ENCODE data around the gene RBM6. TPM values are rescaled to one million over a fixed set of nuclear protein-coding genes. Genes with fewer than 3 reads are reported as not detected.

The RBM6 gene
- total RNA-seq, 1 donor from 2014 or later: 71.5 TPM

- Histone ChIP-seq H3K27me3 (no peaks in the 10 kb centered on the region), H3K9me3 (no peaks in the 10 kb centered on the region), H3K36me3 (peaks cover 3 to 46% of the 10 kb centered on the region in 2 donors), H3K4me3 (no peak overlapping the region), H3K4me1 (peaks cover 27% of the 10 kb centered on the region), H3K27ac (no peak overlapping the region)
- intact Hi-C loops (cut with DNase I): loop anchor here (2.0 to 10.0 kb wide), 2 partner anchors 69 to 155 kb away; partner anchors contain the start of gene LSMEM2
- no peak for DNase-seq (ENCODE audit: extremely low spot score in 2 of 2)
- TF ChIP-seq POLR2AphosphoS5 (IDR thresholded peaks at IDR 0.05; ENCODE audit: insufficient read depth in 1 of 2, low read depth in 1 of 2): no peak
- TF ChIP-seq CTCF (IDR thresholded peaks at IDR 0.05): no peak
- no peak for TF ChIP-seq POLR2A (IDR thresholded peaks at IDR 0.05)
Observed at GRCh38 chr3:50119786-50120185, 179.8 kb downstream of the RBM6 start.

- Histone ChIP-seq H3K36me3 (peaks cover 3 to 38% of the 10 kb centered on the region in 2 donors), H3K27ac (no peak overlapping the region), H3K4me1 (peaks cover 33% of the 10 kb centered on the region), H3K27me3 (no peaks in the 10 kb centered on the region), H3K9me3 (no peaks in the 10 kb centered on the region), H3K4me3 (no peak overlapping the region)
- intact Hi-C loops (cut with DNase I): loop anchor here (2.0 to 10.0 kb wide), 2 partner anchors 68 to 154 kb away; partner anchors contain the start of gene LSMEM2
- no peak for DNase-seq (ENCODE audit: extremely low spot score in 2 of 2)
- TF ChIP-seq POLR2AphosphoS5 (IDR thresholded peaks at IDR 0.05; ENCODE audit: insufficient read depth in 1 of 2, low read depth in 1 of 2): no peak
- no peak for TF ChIP-seq CTCF (IDR thresholded peaks at IDR 0.05)
- no peak for TF ChIP-seq POLR2A (IDR thresholded peaks at IDR 0.05)
Observed at GRCh38 chr3:50120364-50121071, 180.6 kb downstream of the RBM6 start.

GRCh38 chr3:50121072-50122032 lies 181.4 kb downstream of the RBM6 start:
- H3K4me3 ChIP-seq: no peak overlapping the region
- H3K4me1 ChIP-seq: peaks cover 41% of the 10 kb centered on the region
- H3K27ac ChIP-seq: no peak overlapping the region
- peak; percentile 70 to 89 (median 81) for TF ChIP-seq CTCF (IDR thresholded peaks at IDR 0.05)
- TF ChIP-seq POLR2AphosphoS5 (IDR thresholded peaks at IDR 0.05; ENCODE audit: insufficient read depth in 1 of 2, low read depth in 1 of 2): no peak
- intact Hi-C loops (cut with DNase I): loop anchor here (2.0 to 10.0 kb wide), 2 partner anchors 67 to 153 kb away; partner anchors contain the start of gene LSMEM2
- no peaks in the 10 kb centered on the region for H3K27me3 ChIP-seq
- H3K9me3 ChIP-seq: no peaks in the 10 kb centered on the region
- peaks cover 3 to 30% of the 10 kb centered on the region in 2 donors for H3K36me3 ChIP-seq
- no peak for DNase-seq (ENCODE audit: extremely low spot score in 2 of 2)

- no peak overlapping the region for H3K27ac ChIP-seq
- no peak for DNase-seq (ENCODE audit: extremely low spot score in 2 of 2)
- H3K4me1 ChIP-seq: peaks cover 48% of the 10 kb centered on the region
- peaks cover 3 to 23% of the 10 kb centered on the region in 2 donors for H3K36me3 ChIP-seq
- no peak overlapping the region for H3K4me3 ChIP-seq
- TF ChIP-seq POLR2AphosphoS5 (IDR thresholded peaks at IDR 0.05; ENCODE audit: insufficient read depth in 1 of 2, low read depth in 1 of 2) (no peak), CTCF (IDR thresholded peaks at IDR 0.05) (no peak), POLR2A (IDR thresholded peaks at IDR 0.05) (no peak)
- no peaks in the 10 kb centered on the region for H3K9me3 ChIP-seq
- intact Hi-C loops (cut with DNase I): loop anchor here (10.0 kb wide), 1 partner anchor 153 kb away; the partner anchor contains the start of gene LSMEM2
- no peaks in the 10 kb centered on the region for H3K27me3 ChIP-seq
Observed at GRCh38 chr3:50122071-50122470, 182.1 kb downstream of the RBM6 start.

Measured in vagina (tissue), 2 donors.